HTR-8/SVneo (cell line): ENCODE measurements around the gene RAMP3.

Experiments used
- DNase-seq: peaks from one replicate; pipeline ENCODE4 v3.0.0; 2011; ENCODE audit warnings: low spot score, mixed read lengths; ENCODE audit not compliant: insufficient read length
- FAIRE-seq: peaks from 2 replicates; lab custom pipeline; 2011; peaks lifted over from hg19 to GRCh38; lab: Jason Lieb, UNC

RAMP3 gene

GRCh38 chr7:45176886-45177731 is 19.5 kb downstream of the RAMP3 start:
- FAIRE-seq (no peak), DNase-seq (no peak)

GRCh38 chr7:45177801-45178200 is 20.2 kb downstream of the RAMP3 start:
- FAIRE-seq (no peak), DNase-seq (no peak)

- no peak for DNase-seq
- no peak for FAIRE-seq
Observed at GRCh38 chr7:45178241-45179225, 20.9 kb downstream of the RAMP3 start.

GRCh38 chr7:45179666-45180065 is 22.1 kb downstream of the RAMP3 start:
- DNase-seq (no peak), FAIRE-seq (no peak)

- FAIRE-seq (no peak), DNase-seq (no peak)
Observed at GRCh38 chr7:45180084-45180986, 22.7 kb downstream of the RAMP3 start.

- no peak for DNase-seq
- FAIRE-seq = no peak
Observed at GRCh38 chr7:45181286-45181960, 23.8 kb downstream of the RAMP3 start.

- DNase-seq = no peak
- FAIRE-seq = no peak
Observed at GRCh38 chr7:45181991-45182855, 24.6 kb downstream of the RAMP3 start.

GRCh38 chr7:45182856-45183710 is 25.5 kb downstream of the RAMP3 start:
- FAIRE-seq = no peak

GRCh38 chr7:45183711-45184210 is 26.2 kb downstream of the RAMP3 start:
- DNase-seq (no peak), FAIRE-seq (no peak)

More at GRCh38 chr7:45182856-45183710, 25.5 kb downstream of the RAMP3 start:
- DNase-seq = no peak

- DNase-seq = no peak
- FAIRE-seq = no peak
Observed at GRCh38 chr7:45184326-45185027, 26.9 kb downstream of the RAMP3 start.

- FAIRE-seq (no peak), DNase-seq (no peak)
Observed at GRCh38 chr7:45185028-45185863, 27.7 kb downstream of the RAMP3 start.

GRCh38 chr7:45185864-45186250 is 28.3 kb downstream of the RAMP3 start:
- DNase-seq (no peak), FAIRE-seq (peak; percentile 42)

GRCh38 chr7:45186261-45186813 is 28.7 kb downstream of the RAMP3 start:
- no peak for FAIRE-seq
- DNase-seq = no peak

- FAIRE-seq = no peak
- no peak for DNase-seq
Observed at GRCh38 chr7:45187089-45187945, 29.7 kb downstream of the RAMP3 start.

- no peak for FAIRE-seq
- no peak for DNase-seq
Observed at GRCh38 chr7:45187946-45188411, 30.4 kb downstream of the RAMP3 start.
